Activated T-cell treated with anti-CD3 and anti-CD28 coated beads for 4 hours (primary cell): ENCODE data around the gene SMOC2.
"Not testable (repeated sequence)": the region's sequence is repeated elsewhere in the genome, so short reads cannot be mapped to it uniquely, and the experiment has no call there.

Experiments used
- DNase-seq: peaks from one replicate; pipeline ENCODE4 v3.0.0-alpha.2; 2020

The SMOC2 gene

DNA sequence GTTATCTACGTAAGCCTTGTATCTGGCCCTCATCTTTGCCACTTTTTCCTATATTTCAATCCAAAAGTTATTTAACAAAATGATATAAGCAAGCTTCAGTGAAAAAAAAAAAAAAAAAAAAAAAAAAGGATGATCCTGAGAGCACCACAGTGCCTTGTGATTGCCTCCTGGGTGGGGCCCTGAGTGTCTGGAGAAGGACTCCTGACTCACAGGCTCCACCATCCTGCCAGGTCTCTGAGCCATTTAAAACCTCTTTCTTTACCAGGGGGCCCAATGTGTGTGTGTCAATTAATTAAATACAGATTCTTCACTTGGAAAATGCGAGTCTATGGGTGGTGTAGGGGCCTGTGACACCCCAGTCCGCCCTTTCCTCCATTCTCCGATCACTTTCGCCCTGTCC is 105.2 kb downstream of the SMOC2 start:
- no peak for DNase-seq

DNA sequence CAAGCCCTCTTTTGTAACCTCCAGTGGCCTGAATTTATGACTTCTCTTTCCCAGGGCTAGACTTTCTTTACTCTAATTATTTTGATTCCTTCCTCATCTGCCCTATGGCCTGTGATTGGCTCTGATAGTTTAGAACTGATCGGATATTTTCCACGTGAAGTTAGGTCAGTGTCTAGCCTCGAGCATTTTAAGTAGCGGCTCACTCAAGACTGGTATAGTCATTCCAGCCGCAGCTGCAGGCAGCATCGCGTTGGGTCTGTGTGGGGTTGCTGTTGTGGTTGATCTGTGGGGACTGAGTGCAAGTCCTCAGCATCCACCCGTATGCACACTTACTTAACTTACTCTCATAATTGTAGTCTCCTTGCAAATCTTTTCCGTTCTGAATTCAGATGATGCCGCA is 105.7 kb downstream of the SMOC2 start:
- DNase-seq: no peak

DNA sequence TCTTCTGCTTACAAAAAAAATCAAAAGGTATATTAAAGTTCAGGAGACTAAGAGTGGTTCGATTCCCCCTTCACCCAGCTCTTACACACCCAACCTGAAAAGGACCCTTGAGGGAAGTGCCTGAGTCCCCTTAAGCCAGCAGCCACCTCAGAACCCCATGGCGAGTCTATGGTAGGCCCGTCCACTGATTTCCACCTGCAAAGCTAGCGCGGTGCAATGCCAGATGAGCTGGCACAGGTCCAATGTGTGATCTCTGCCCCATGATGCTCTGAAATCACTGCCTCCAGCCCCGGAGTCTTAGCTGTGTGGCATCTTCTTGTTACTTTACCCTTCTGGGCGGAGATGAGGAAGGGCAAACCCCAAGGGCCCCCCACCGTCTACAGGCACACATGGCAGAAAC is 109.3 kb downstream of the SMOC2 start:
- DNase-seq: no peak

DNA sequence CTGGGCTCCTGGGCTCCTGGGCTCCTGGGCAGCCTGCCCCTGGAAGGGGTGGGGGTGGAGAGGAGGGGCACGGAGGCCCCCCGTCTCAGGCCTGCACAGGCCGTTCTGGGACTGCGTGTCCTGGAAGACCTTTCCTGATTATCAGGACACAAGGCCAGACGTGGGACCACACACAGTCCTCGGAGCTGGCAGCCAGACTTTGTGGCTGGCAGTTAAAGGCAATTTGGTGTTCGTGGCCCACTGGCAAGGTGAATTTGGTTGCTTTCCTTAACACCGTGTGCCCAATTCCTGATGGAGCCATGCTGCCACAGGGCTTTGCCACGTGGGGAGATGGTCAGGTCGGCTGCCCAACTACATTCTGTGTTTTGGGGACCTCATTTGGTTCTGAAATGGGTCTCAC is 113.5 kb downstream of the SMOC2 start:
- no peak for DNase-seq

DNA sequence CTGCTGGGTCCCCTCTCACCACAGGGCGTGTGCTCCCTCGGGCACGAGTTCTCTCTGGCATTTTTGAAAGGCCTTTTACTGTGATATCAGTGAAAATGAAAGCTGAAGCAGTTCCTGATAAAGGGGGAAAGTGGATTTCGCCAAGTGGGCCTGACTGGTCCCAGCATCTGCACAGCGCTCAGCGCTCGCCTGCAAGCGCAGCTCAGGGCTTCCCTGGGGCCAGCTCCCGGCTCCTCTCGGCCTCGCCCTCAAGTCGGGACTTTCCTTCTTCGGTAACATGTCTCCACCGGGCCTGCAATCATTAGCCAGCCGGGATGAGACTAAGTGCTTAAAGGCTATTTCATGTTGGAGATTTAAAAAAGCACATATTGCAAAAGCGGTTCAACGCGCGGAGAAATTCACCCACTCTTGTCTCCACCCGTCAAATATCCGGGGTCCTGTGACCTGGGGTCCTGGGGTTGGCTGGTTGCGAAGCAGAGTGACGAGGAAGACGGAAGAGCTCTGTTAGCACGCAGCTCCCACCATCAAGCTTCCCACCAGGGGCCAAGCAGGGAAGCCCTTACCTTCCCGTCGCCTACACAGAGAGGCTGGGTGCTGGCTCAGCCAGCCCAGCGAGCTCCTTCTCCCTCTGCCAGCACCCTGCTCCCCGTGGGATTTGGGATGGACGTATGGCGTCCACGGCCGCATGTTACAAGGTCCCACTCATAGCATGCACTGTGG is 114.1 kb downstream of the SMOC2 start:
- no peak for DNase-seq

DNA sequence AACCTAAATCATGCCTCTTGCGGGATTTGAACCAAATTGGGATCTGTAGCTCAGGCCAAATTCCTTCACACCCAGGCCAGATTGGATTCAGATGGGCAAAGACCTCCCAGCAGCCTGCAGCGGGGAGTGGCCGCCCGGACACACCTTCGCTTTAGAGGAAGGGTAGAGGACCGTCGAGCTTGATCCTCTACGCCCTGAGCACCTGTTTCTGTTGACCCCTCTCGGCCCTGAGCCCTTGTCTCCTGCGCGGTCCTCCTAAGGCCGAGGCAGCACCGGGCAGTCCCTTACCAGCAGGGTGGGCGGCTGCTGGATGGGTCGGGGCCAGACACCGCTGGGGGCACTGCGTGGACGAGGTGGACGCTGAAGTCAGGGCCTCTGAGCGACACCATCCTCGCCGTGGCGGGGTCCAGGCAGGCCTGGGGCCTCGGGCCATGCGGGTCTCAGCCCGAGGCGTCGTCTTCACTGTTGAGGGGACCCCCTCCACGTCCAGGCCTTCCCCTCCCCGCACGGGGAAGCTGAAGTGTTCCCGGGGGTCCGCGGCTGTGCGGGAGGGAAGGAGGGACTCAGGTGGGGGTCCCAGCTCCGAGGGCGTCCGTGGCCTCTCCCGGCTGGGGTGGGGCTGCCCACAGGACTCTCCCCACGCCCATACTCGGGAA is 114.8 kb downstream of the SMOC2 start:
- no peak for DNase-seq

DNA sequence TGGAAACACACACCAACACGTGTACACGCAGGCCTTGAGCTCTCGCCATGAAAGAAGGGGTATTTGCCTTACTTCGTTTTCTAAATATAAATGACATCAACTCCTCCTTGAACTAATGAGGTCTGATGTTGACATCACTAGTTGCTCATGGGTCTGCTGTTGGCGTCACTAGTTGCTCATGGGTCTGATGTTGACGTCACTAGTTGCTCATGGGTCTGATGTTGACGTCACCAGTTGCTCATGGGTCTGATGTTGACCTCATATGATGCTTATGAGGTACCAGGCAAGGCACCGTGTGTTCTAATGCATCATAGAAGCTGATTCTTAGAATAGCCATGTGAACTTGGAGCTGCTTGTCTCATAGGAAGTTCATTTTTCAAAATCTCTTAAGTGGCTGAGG is 116.5 kb downstream of the SMOC2 start:
- DNase-seq: no peak

DNA sequence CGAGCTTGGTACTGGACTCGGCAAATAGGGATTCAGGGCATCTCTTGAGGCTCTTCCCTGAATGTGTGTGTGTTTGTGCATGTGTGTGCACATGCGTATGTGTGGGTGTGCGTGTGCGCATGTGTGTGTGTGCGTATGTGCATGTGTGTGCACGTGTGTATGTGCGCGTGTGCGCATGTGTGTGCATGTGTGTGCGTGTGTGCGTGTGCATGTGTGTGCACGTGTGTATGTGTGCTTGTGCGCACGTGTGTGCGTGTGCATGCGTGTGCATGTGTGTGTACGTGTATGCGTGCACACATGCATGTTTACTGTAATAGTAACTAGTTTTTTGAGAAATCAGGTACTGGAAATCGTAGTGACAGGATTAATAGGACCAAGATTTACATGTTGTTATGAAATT is 117.7 kb downstream of the SMOC2 start:
- no peak for DNase-seq

DNA sequence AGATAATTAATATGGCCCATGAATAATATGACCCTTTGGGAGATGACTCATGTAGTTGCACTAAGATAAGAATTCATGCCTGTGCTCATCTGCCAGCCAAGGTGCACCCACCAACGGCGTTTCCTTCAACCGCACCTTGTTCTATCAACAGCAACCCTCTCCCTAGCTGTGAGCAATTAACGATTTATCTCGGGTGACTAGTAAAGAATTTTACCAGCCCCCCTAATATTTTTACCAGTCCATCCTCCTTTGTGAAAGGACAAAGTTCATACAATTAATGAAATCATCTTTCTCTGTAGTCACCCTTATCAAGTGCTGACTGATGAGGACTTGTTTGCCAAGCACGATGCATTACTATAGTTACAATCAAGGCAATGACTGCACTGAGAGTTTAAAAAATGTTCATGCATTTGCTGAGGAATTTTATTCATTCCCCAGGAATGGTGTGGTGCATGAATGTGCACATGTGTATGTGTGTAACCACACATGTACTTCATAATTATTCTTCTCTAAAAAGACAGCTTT is 118.7 kb downstream of the SMOC2 start:
- DNase-seq: no peak

DNA sequence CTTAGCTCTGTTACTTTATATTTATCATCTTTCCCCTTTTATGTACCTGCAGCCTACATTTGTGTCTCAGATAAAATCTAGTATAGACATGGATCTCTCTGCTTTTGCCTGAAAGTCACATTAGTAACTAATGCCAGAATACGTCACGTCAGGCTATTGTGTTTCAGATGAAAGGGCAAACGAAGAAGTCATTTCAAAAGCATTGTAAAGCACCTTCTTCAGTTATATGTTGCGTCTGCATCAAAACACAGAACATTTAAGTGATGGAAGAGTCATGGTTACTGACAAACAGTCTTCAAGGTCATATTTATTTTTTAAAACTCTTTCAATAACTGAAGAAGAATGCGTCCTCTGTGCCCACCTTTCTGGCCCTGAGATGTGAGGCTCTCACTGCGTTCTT is 119.1 kb downstream of the SMOC2 start:
- no peak for DNase-seq

DNA sequence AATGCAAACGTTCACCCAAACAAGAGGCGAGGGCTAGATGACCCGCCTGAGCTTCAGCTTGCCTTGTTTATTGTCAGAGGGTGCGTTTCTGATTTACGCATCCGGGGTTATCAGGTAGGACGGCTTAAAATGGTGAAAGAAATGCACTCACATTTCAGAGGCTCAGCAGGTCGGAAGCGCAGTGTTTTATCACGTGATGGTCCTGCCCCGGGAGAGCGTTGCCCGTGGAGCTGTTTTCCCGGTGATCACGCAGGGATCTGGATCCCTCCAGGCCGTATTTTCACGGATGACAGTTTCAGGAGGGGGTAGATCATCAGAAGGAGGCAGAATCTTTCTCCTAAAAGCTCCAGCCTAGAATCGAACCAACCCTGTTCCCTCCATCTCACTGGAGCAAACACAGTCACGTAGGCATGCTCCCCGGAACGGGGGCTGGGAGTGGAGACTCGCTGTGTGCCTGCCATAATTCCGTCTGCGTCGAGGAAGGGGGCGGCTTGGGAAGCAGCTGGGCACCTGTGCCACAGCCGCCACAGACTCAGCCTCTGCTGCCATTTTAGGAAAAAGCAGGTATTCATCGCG is 121.7 kb downstream of the SMOC2 start:
- DNase-seq: no peak

DNA sequence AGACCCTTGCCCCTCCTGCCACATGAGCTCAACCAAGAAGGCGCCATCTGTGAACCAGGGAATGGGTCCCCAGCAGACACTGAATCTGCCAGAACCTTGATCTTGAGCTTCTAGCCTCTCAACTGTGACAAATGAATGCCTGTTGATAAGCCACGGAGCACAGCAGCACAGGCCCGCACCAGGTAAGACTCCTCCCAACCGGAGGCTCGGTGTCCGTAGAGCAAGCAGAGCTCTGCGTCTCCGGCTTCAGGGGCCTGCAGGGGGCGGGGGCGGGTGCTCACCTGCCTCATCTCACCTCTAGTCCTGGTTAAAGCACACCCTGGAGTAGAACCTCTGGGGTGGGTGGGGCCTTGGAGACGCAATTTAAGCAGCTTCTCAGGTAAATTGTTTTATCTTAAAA is 122.7 kb downstream of the SMOC2 start:
- no peak for DNase-seq

DNA sequence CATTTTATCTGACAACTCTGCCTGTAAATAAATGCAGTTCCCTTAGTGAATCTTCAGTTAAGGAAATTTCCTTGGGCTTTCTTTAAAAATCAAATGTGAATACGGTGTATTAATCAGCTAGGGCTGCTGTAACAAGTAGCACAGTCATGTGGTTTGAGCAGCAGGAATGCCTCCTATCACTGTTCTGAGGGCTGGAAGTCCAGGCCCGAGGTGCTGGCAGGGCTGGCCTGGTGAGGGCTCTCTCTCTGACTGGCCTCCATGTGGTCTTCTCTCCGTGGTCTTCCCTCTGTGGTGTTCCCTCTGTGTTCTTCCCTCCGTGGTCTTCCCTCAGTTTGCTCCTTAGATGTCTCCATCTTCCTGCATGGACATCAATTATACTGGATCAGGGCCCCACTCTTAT is 124.1 kb downstream of the SMOC2 start:
- no peak for DNase-seq

DNA sequence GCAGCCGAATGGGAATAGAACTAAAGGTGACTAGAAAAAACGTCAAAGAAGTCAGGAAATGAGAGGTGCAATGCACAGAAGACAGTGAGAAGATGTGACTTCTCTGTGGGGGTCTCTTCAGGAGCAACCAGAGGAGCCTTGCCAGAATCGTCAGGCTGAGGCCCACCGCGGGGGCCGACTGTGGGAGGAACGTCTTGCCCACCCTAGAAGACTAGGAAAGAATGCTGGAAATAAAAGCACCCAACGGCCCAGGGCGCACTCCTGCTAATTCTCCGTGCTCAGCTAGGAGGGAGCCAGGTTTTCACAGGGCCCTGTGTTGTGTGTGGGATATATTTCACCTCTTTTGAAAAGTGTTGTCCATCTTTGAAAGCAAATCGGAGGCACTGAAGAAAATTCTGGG is 129.2 kb downstream of the SMOC2 start:
- no peak for DNase-seq

DNA sequence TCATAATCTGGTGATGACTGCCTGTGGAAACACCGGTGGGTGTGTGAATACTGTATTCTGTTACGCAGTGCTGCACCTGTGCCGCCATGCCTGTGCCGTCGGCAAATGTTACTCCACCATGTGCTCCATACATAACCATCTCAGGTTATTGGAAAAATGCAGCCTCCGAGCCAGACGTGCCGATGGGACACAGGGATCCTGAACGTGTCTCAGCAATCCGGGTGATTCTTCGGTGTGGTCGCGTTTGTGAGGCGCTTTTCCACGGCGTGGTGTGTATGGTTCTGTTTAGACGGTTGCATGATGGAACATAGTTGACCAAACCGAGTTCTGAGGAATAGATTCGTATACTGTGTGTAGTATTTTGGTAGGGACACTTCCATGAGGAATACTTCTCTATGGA is 130.3 kb downstream of the SMOC2 start:
- no peak for DNase-seq

DNA sequence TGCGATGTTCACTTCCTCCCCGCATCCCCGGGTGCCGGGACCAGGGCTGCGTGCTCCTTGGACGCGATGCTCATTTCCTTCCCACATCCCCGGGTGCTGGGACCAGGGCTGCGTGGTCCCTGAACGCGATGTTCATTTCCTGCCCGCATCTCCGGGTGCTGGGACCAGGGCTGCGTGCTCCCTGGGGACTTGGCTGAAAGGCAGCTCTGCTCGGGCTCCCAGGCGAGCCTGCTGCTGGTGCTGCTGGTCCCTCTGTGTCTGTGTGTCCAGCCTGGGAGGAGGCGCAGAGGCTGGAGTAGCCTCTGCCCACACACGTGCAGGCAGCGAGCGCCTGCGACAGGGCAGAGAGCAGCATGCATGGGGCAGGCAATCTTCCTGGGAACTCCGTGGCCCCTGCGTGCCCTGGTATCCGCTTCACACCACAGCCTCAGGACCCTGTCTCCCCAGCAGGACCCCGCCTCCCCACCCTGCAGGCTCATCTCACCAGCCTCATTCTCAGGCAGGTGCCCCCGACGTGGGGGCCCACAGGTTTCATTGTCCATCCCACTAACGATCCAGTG is 132.4 kb downstream of the SMOC2 start:
- not testable (repeated sequence) for DNase-seq

DNA sequence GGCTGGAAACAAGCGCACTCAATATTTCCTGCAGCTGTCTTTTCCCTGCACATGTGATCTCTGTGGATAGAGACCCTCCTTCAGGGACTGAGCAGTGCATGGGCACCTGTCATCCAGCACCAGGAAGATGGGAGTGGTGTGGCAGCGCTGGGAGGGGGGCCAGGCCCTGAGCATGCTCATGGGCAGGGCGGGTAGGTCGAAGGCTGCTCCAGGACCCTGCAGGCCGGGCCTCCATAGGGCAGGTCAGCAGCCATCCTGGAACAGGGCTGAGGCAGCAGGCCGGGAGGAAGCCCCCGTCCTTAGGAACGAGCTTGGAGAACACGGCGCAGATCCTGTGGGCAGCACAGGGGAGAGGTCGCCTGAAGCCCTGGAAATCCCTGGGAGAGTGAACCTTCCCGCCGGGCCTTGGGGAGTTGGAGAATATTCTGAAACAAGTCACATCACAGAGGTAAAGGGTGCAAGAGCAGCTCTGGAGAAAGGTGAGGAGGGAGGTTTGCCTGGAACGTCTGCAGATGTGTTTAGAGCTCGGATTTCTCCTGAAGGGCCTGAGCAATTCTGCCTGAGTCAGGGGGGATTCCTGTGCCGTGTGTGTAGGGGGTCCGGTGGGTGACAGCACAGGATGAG is 133.2 kb downstream of the SMOC2 start:
- no peak for DNase-seq

DNA sequence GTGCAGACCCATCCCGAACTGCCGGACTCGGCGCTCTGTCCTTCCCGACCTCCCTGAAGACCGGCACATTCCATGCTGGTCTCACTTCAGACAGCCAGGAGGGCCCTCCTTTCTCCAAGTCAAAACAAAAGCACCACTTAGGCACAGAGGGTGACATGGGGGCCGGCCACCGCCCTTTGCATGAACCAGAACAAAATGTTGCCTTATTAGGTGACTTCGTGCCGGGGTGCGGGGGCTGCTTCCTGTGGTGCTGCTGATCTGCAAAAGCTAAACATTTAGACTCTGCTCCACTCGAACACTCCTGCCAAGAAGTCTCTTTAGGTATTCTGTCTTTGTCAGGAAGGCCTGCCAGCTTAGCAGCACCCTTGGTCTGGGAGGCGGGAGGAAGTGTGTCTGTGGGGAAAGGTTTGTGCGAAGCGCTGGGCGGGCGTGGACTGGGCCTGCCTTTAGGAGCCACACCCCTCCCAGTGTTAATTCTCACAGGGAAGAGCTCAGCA is 133.8 kb downstream of the SMOC2 start:
- no peak for DNase-seq

DNA sequence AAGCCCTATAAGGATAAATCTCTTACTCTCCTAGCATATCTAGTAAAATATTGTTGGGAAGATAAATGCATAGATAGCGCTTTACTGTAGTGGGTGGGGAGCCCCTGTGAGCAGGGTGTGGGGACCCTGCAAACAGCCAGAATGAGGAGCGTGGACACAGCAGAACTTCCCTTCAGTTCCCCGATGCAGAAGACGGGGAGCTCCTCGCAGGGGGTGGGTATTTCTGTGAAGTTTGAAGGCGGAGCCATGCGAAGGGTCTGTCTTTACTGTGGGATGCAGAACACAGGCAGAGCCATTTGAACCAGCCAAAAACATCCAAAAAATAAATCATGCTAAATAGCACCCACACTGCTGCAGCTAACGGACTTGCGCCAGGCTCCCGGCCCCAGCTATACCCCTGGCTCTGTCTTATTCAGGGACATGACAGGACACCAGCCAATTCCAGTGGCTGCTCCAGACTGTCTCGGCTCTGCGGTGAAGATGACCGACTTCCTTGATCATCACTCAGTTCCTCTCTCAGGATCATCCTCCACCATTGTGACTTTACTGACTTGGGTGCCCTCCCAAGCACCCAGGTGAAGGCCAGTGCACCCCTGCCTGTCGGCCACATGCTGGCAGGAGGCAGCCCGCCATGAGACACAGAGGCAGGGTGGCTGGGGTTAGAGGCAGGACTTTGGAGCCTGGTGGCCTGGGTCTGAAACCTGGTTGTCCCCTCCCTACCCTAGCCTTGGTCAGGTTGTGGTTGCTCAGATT is 134.5 kb downstream of the SMOC2 start:
- DNase-seq: no peak

DNA sequence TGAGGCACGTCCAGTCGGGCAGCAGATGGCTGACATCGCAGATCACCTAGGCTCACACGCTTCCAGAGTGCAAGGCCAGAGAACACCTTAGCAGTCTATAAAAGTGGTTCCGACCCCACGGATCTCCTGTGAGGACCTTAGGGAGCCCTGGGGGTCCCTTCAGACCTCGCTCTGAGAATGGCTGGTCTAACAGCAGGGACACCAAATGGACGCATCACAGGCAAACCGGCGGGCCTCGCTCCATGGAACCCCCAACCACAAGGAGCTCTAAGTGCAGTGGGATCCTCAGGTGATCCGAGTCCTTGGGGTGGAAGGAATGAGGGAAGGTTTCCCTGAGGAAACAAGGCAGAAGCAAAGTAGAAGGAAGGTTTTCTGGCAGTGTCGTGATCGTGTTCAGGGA is 135.4 kb downstream of the SMOC2 start:
- DNase-seq: no peak

DNA sequence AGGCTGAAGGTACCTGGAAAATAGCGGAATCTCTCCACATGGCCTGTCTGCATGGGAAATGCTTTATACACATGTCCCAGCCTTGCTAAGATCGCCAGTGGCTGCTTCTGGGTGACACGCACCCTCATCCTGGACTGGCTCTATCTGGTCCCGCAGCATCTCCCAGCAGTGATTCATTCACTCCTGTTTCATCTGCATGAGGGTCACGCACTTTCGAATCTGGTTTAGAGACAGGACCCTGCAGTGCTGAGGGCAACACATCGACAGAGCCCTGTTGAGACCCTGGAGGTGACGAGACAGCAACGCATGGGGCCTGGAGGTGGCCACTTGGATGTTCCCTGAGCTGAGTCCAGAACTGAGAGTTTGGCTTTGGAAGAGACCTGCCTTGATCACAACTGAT is 136.5 kb downstream of the SMOC2 start:
- DNase-seq: no peak

DNA sequence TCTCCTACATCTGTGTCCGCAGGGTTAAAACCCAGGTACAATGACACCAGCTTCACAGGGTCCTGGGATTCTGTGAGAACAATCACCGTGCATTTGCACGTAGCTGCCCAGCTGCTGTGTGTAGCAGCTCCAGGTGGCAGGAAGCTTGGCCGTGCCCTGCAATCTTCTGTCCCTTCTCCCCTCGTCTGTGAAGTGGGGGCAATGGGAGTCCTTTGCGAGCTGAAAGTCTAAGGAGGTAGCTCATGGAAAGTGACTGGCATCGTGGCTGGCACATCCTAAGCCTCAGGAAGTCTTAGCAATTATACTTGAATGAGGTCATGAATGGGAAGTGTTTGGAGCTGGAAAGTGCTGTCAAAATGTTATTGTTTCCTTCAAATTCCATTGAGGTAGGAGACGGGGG is 137.1 kb downstream of the SMOC2 start:
- no peak for DNase-seq

DNA sequence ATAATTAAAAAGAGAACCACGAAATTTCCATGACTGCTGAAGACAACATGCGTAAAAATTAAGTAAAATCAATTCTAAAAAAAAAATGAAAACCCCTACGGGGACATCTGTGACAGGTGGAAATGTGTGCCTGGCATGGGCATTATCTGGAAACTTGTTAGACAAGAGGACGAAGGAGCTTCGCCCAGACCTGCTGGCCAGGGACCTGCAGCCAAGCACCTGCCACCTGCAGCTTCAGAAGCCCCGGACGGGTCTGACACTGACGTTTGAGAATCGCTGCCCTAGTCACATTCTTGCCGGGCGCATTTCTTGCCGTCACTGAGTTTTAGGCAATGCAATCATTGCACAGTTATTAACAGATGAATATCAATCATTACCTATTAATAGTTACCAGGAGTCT is 140.3 kb downstream of the SMOC2 start:
- DNase-seq: no peak
